NCI-H2196 treated with DMSO at 0.1 percent for 48 hours (cell line): ENCODE results near the gene KLHL29.

Experiments used
- DNase-seq: peaks from one replicate; lab custom pipeline; 2025; ENCODE audit not compliant: unreplicated experiment; lab: John Stamatoyannopoulos, UW

Gene KLHL29

GRCh38 chr2:23565374-23565773 lies 180.4 kb downstream of the KLHL29 start:
- no peak for DNase-seq

- DNase-seq: no peak
Observed at GRCh38 chr2:23565814-23566213, 180.8 kb downstream of the KLHL29 start.

GRCh38 chr2:23566241-23567142 lies 181.5 kb downstream of the KLHL29 start:
- no peak for DNase-seq

DNA sequence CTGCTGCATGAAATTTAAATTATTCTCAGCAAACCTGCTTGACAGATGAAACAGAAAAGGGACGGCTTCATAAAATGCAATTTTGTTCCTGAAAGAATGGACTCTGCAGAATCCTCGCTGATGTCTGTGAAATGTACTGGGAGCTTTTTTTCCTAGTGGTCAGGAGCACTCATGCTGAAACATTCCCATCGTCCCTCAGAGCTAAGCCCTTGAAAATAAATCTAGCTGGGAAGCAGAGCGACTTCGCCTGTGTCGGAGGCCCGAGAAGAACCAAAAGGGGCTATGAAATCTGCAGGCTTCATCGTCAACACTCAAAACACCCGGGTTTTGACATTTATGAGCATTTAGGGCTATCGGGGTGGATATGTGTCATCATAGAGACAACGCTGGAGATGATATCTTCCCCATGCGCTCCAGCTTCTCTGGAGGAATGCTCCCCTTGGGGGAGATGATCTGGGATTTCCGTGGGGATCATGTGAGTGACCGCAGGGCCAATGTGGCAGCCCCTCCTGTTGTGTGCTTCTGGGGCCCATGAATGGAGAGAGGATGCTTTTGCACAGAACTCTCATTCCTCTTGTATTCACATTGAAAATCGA lies 182.3 kb downstream of the KLHL29 start:
- no peak for DNase-seq

DNA sequence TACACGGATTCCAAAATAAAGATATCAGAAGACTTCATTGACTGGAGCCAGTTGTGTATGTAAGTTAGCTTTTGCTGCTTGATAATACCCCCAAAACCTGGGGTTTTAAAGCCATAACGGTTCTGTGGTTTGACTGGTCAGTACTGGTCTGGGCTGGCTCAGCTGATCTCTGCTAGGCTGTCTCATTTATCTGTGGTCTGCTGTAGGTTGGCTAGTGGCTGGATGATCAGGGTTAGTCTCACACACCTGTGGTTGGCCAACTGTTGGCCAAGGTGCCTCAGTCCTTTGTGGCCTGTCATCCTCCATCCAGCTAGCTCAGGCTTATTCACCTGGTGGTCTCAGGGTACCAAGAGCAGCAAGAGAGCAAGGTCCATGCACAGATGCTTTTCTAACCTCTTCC lies 183.2 kb downstream of the KLHL29 start:
- DNase-seq: no peak

DNA sequence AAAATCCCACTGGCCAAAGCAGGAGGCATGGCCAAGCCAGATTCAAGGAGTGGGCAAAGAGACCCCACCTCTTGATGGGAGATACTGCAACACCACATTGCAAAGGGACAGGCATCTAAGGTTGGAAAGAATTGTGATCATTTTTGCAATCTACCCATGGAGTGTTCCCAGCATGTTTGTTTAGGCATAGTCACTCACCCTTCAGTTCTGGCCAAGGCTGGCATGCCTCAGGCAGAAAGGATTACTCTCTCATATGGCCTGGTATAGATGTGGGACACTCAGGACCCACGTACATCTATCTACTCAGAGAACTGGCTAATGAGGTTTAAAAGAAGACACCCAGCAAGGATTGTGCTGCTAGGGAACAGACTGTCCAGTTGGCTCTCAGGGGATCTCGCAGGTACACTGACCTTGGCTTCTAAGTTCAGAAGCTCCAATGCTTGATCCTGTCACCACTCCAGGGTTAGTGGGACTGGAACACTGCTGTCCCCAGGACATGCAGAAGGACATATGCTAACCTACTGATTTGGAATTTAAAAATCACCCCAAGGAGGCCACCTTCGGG lies 183.7 kb downstream of the KLHL29 start:
- DNase-seq: no peak

GRCh38 chr2:23569761-23570365 lies 184.9 kb downstream of the KLHL29 start:
- DNase-seq: no peak

DNA sequence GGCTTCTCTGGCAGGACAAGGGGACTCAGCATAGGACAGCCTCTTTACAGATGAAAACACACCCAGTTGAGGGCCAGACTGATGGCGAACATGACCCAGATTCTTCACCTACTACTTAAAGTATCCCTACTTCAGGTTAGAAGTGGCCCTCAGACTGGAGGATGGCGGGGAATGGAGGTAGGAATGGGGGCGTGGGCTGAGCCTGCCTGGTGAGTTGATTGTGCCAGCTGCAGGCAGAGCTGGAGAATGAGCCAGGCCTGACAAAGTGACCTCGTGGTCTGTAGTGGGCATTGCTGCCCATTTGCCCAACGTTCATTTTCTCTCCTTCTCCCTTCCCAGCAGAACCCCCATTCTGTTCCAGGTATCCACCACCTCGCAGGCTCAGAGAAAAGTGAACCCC lies 186.1 kb downstream of the KLHL29 start:
- no peak for DNase-seq

GRCh38 chr2:23571527-23572282 lies 186.7 kb downstream of the KLHL29 start:
- no peak for DNase-seq

- no peak for DNase-seq
Observed at GRCh38 chr2:23574919-23575654, 190.1 kb downstream of the KLHL29 start.

DNA sequence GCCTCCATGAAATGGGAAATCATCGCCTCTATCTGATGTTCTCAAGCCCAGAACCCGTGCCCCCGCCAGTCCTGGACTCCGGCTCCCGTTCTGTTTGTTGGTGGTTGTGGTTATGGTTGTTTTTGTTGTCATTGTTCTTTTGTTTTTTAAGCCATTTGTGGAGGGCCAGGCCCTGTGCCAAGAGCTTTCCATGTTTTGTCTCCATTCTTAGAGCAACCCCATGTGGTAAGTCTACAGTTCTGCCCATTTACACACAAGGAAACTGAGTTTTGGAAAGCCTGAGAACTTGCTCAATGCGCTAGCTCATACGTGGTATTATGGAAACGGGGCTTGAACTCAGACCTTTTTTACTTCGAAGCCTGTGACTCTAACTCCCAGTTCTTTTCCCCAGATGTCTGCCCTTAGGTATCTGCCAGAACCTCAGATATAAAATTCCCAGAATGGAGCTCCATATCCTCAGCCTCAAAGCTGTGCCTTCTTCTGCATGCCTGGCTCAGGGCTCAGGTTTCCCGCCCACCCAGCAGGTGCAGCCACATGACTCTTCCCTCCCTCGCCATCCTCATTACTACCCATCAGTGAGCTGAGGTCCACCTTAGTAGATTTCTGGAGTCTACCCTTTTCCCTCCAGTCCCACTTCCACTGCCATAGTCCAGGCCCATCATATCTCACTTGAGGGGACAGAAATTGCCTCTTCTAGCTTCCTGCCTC lies 194.1 kb downstream of the KLHL29 start:
- DNase-seq: no peak

DNA sequence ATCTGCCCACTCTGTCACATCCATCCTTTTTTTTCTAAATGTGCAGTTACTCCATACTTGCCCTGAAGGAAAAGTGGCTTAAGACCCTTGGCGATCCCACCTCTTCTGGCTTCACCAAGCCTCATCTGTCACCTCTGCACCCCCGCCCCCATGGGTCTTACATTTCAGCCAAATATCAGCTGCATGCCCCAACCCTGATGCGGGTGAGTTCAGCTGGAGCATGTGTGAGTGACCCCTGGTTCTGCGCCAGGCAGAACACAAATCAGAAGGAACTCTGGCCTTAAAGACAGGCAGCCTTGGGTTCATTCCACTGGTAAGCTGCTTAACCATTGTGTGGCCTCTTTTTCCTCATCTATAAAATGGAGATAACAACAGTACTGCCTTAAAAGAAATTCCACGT lies 194.7 kb downstream of the KLHL29 start:
- no peak for DNase-seq

- no peak for DNase-seq
Observed at GRCh38 chr2:23583467-23583866, 198.5 kb downstream of the KLHL29 start.

DNA sequence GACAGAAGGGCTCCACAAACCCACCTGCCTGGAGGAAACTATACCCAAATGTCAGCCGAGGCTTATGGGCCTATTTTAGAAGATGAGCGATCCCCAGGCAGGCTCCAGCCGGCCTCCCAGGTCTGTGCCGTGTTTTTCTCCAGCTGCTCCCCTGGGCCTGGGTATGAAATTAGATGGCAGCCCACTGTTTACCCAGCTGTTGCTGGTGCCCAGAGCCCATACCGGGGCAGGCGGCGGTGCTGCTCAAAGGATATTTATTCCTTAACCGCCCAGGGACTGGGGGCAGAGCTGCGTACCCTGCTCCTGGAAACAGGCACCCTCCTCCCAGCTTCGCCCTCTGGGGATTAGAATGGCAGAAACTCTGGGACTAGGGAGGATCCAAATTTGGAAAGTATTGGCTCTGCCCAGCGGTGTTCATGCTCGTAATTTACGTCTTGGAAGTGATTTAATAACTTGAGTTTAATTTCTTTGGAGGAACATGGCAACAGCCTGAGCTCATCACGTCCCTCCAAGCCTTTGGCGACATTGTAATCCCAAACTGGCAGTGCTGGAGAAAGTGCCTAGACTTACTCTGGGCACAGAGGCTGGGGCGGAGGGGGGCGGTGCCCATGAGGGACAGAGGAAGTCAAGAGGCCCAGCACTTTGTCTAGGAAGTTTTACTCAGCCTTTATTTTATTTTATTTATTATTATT lies 199.2 kb downstream of the KLHL29 start:
- DNase-seq: no peak

- no peak for DNase-seq
Observed at GRCh38 chr2:23585273-23586170, 200.5 kb downstream of the KLHL29 start.

DNA sequence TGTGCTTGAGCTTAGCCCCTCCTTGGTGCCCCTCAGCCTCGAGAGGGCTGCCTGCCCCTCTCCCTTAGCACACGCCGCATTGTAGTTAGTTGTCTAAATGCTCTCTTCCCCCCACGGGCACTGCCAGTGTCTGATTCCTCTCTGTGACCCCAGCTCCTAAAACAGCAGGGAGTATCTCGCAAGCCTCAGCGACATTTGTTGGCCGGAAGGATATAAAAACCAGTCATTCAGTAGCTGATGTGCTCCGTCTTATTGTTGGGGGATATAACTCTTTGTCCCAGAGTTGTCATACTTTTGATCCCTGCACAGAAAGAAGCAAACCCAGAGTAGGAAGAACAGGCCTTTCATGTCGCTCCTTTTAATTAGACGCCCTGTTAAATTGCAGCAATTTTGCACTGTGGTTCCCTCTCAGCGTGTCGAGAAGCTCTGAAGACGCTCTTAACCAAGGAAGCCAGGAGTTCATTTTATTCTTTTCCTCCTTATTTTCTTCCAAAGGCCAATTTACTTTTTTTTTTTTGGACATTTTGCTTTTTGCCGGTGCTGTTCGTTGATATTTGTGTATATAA lies 201.8 kb downstream of the KLHL29 start:
- no peak for DNase-seq

- no peak for DNase-seq
Observed at GRCh38 chr2:23587341-23587880, 202.4 kb downstream of the KLHL29 start.

DNA sequence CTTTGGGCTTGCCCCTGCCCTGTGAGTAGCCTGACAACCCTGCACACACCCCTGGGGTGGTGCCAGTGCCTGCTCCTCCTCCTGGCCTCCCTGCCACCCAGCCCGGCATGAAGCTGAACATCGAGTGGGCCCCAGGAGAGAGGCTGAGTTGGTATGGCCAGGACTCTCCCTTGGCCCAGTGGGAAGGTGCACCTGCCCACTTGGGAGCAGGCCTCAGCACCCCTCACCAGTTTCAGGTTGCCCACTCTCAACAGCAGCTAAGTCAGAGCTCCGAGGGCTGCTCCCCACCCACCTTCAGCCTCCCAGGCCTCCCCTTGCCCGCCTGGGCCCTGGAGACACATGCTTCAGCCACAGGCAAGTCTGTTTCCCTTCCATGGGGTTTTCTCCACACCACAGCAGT lies 203.1 kb downstream of the KLHL29 start:
- DNase-seq: no peak
